A549 treated with AZD9567 at 1 μM for 4 hours (cell line): ENCODE data around the gene PCDH11X. TPM values are rescaled to one million over a fixed set of nuclear protein-coding genes. Genes with fewer than 3 reads are reported as not detected.

ENCODE experiments used
- total RNA-seq: library from RNA; stranded (reverse); fragments of 200-300 nt; extraction: Qiagen RNA extraction; gene quantifications from 5 replicates; pipeline ENCODE4 v1.2.3, GENCODE V29; 2022; ENCODE audit not compliant: insufficient read depth

PCDH11X gene, protein sequence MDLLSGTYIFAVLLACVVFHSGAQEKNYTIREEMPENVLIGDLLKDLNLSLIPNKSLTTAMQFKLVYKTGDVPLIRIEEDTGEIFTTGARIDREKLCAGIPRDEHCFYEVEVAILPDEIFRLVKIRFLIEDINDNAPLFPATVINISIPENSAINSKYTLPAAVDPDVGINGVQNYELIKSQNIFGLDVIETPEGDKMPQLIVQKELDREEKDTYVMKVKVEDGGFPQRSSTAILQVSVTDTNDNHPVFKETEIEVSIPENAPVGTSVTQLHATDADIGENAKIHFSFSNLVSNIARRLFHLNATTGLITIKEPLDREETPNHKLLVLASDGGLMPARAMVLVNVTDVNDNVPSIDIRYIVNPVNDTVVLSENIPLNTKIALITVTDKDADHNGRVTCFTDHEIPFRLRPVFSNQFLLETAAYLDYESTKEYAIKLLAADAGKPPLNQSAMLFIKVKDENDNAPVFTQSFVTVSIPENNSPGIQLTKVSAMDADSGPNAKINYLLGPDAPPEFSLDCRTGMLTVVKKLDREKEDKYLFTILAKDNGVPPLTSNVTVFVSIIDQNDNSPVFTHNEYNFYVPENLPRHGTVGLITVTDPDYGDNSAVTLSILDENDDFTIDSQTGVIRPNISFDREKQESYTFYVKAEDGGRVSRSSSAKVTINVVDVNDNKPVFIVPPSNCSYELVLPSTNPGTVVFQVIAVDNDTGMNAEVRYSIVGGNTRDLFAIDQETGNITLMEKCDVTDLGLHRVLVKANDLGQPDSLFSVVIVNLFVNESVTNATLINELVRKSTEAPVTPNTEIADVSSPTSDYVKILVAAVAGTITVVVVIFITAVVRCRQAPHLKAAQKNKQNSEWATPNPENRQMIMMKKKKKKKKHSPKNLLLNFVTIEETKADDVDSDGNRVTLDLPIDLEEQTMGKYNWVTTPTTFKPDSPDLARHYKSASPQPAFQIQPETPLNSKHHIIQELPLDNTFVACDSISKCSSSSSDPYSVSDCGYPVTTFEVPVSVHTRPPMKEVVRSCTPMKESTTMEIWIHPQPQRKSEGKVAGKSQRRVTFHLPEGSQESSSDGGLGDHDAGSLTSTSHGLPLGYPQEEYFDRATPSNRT (N-terminal part only)
- 0.01 TPM in 1 of 5 replicates, not detected in the others for total RNA-seq

DNA sequence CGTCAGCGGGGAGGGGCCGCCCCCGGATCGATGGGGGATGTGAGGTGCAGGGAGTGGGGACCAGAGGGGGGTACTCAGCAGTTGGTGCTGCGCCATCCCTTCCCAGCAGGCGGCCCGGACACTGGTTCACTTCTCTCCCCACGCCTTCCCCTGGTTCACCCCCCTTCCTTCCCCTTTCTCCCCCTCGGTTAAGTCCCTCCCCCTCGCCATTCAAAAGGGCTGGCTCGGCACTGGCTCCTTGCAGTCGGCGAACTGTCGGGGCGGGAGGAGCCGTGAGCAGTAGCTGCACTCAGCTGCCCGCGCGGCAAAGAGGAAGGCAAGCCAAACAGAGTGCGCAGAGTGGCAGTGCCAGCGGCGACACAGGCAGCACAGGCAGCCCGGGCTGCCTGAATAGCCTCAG is at the start of gene PCDH11X:
TSS of gene PCDH11X (plus strand) at position 241 of the 400 bp plus-strand sequence. CDS start 56,130 bp downstream, outside the sequence.

